Measurements from ENCODE around the gene CHIC2.
A peak's percentile ranks its signal among the peaks of the same experiment; 100 is the strongest.

The CHIC2 gene

GRCh38 chr4:54066718-54067129 is 2.3 kb upstream of the CHIC2 start:
- Histone ChIP-seq H3K9me3 (ENCODE audit: low read length) (no peaks in the 10 kb centered on the region), H3K4me1 (ENCODE audit: insufficient read depth, low read length) (peaks cover 19% of the 10 kb centered on the region), H3K27me3 (ENCODE audit: control insufficient read depth in 1 of 2, insufficient read depth in 2 of 2, low read length in 2 of 2) (no peaks in the 10 kb centered on the region), H3K9ac (ENCODE audit: low read length) (no peak overlapping the region), H3K4me3 (ENCODE audit: low read depth in 1 of 2, low read length in 2 of 2) (no peak overlapping the region), H3K27ac (ENCODE audit: low read depth, low read length) (no peak overlapping the region), H3K36me3 (ENCODE audit: insufficient read depth, low read length) (no peaks in the 10 kb centered on the region)

- Histone ChIP-seq H3K4me3 (ENCODE audit: low read depth in 1 of 2, low read length in 2 of 2) (no peak overlapping the region), H3K4me1 (ENCODE audit: insufficient read depth, low read length) (peaks cover 22% of the 10 kb centered on the region), H3K27ac (ENCODE audit: low read depth, low read length) (no peak overlapping the region), H3K9ac (ENCODE audit: low read length) (no peak overlapping the region), H3K9me3 (ENCODE audit: low read length) (no peaks in the 10 kb centered on the region), H3K27me3 (ENCODE audit: control insufficient read depth in 1 of 2, insufficient read depth in 2 of 2, low read length in 2 of 2) (no peaks in the 10 kb centered on the region), H3K36me3 (ENCODE audit: insufficient read depth, low read length) (no peaks in the 10 kb centered on the region)
Measured at GRCh38 chr4:54066088-54066415, 1.6 kb upstream of the CHIC2 start.

GRCh38 chr4:54065282-54066087 is 1.1 kb upstream of the CHIC2 start:
- Histone ChIP-seq H3K9ac (ENCODE audit: low read length) (peak overlapping the region; percentile 51), H3K27me3 (ENCODE audit: control insufficient read depth in 1 of 2, insufficient read depth in 2 of 2, low read length in 2 of 2) (no peaks in the 10 kb centered on the region), H3K36me3 (ENCODE audit: insufficient read depth, low read length) (no peaks in the 10 kb centered on the region), H3K27ac (ENCODE audit: low read depth, low read length) (peak overlapping the region; percentile 77), H3K4me3 (ENCODE audit: low read depth in 1 of 2, low read length in 2 of 2) (peak overlapping the region in 1 of 2 donors; percentile 73), H3K4me1 (ENCODE audit: insufficient read depth, low read length) (peaks cover 24% of the 10 kb centered on the region), H3K9me3 (ENCODE audit: low read length) (no peaks in the 10 kb centered on the region)

DNA sequence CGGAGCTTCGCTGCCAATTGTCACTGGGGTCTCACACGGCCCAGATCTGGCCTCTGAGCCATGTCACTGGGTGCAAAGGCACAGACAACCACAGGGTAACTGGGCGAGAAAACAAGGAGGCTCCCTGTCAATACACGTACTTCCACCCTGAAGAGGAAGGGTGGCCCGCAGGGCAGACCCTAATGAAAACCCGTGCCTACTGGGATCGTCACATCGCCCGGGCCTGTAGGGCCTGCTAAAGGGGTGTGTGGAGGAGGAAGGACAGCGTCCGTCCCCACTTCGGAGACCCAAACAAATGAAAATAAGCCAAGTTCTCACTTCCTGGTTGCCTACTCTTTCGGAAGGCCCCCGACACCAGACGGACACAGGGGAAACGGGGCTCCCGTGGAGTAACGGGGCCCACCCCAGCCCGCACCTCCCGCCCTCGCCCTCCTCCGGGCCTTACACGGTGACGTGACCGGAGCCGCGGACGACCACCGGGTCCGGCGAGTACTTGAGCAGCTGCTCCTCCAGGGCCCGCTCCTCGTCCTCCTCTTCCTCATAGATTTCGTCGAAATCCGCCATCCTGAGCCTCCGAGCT is 578 bp downstream of the CHIC2 start:
- peak overlapping the region; percentile 89 for H3K9ac ChIP-seq (ENCODE audit: low read length)
- H3K36me3 ChIP-seq (ENCODE audit: insufficient read depth, low read length) = no peaks in the 10 kb centered on the region
- no peaks in the 10 kb centered on the region for H3K27me3 ChIP-seq (ENCODE audit: control insufficient read depth in 1 of 2, insufficient read depth in 2 of 2, low read length in 2 of 2)
- peak overlapping the region; percentile 96 for H3K27ac ChIP-seq (ENCODE audit: low read depth, low read length)
- peak overlapping the region; percentile 91 to 96 for H3K4me3 ChIP-seq (ENCODE audit: low read depth in 1 of 2, low read length in 2 of 2)
- H3K9me3 ChIP-seq (ENCODE audit: low read length) = no peaks in the 10 kb centered on the region
- peaks cover 29% of the 10 kb centered on the region for H3K4me1 ChIP-seq (ENCODE audit: insufficient read depth, low read length)

- Histone ChIP-seq H3K4me3 (ENCODE audit: low read depth in 1 of 2, low read length in 2 of 2) (peak overlapping the region; percentile 91 to 96), H3K9me3 (ENCODE audit: low read length) (no peaks in the 10 kb centered on the region), H3K9ac (ENCODE audit: low read length) (peak overlapping the region; percentile 89), H3K27me3 (ENCODE audit: control insufficient read depth in 1 of 2, insufficient read depth in 2 of 2, low read length in 2 of 2) (no peaks in the 10 kb centered on the region), H3K4me1 (ENCODE audit: insufficient read depth, low read length) (peaks cover 30% of the 10 kb centered on the region), H3K36me3 (ENCODE audit: insufficient read depth, low read length) (no peaks in the 10 kb centered on the region), H3K27ac (ENCODE audit: low read depth, low read length) (peak overlapping the region; percentile 96)
Measured at GRCh38 chr4:54063229-54063628, 1.2 kb downstream of the CHIC2 start.

DNA sequence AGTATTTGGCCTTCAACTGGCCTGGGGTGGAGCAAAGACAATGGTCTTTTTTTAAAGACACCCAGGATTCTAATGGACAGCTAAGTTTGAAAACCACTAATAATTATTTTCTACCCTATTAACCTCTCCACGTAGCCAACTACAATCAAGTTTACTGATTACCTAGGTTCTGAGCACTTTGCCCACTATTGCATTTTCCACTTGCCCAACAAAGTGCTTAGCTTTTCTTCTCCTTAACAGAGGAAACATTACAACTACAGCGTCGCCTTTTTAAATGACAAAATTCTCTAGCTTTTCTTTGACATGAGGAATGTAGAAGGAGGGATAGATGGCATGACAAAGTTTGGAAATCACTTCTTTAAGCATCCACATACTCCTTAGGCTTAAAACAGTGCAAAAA is 2.0 kb downstream of the CHIC2 start:
- Histone ChIP-seq H3K27ac (ENCODE audit: low read depth, low read length) (no peak overlapping the region), H3K9me3 (ENCODE audit: low read length) (no peaks in the 10 kb centered on the region), H3K36me3 (ENCODE audit: insufficient read depth, low read length) (no peaks in the 10 kb centered on the region), H3K27me3 (ENCODE audit: control insufficient read depth in 1 of 2, insufficient read depth in 2 of 2, low read length in 2 of 2) (no peaks in the 10 kb centered on the region), H3K4me1 (ENCODE audit: insufficient read depth, low read length) (peaks cover 34% of the 10 kb centered on the region), H3K9ac (ENCODE audit: low read length) (no peak overlapping the region), H3K4me3 (ENCODE audit: low read depth in 1 of 2, low read length in 2 of 2) (peak overlapping the region in 1 of 2 donors; percentile 91)

- Histone ChIP-seq H3K9ac (ENCODE audit: low read length) (no peak overlapping the region), H3K27ac (ENCODE audit: low read depth, low read length) (no peak overlapping the region), H3K4me3 (ENCODE audit: low read depth in 1 of 2, low read length in 2 of 2) (peak overlapping the region in 1 of 2 donors; percentile 2), H3K4me1 (ENCODE audit: insufficient read depth, low read length) (peaks cover 36% of the 10 kb centered on the region), H3K27me3 (ENCODE audit: control insufficient read depth in 1 of 2, insufficient read depth in 2 of 2, low read length in 2 of 2) (no peaks in the 10 kb centered on the region), H3K9me3 (ENCODE audit: low read length) (no peaks in the 10 kb centered on the region), H3K36me3 (ENCODE audit: insufficient read depth, low read length) (no peaks in the 10 kb centered on the region)
Measured at GRCh38 chr4:54061873-54062272, 2.5 kb downstream of the CHIC2 start.

DNA sequence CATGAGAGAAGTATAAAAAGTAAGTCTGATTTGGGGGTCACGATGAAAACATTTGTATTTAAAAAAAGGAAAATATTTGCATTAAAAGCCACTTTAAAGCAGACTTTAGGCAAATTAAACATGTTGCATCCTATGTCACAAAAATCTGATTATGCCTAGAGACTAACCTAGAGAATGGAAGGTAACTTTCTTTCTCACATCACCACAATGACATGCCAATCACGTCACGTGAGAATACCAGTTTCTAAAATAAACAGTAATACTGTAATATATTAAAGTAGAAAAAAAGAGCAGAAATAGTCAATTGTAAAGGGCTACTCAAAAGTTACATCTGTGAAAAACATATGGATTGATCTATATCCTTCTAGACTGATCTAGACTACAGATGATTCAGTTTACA is 3.3 kb downstream of the CHIC2 start:
- no peaks in the 10 kb centered on the region for H3K9me3 ChIP-seq (ENCODE audit: low read length)
- peaks cover 39% of the 10 kb centered on the region for H3K4me1 ChIP-seq (ENCODE audit: insufficient read depth, low read length)
- peak overlapping the region in 1 of 2 donors; percentile 2 for H3K4me3 ChIP-seq (ENCODE audit: low read depth in 1 of 2, low read length in 2 of 2)
- no peak overlapping the region for H3K9ac ChIP-seq (ENCODE audit: low read length)
- no peaks in the 10 kb centered on the region for H3K27me3 ChIP-seq (ENCODE audit: control insufficient read depth in 1 of 2, insufficient read depth in 2 of 2, low read length in 2 of 2)
- H3K27ac ChIP-seq (ENCODE audit: low read depth, low read length) = no peak overlapping the region
- H3K36me3 ChIP-seq (ENCODE audit: insufficient read depth, low read length) = no peaks in the 10 kb centered on the region

GRCh38 chr4:54060116-54060515 is 4.3 kb downstream of the CHIC2 start:
- Histone ChIP-seq H3K4me3 (ENCODE audit: low read depth in 1 of 2, low read length in 2 of 2) (no peak overlapping the region), H3K27me3 (ENCODE audit: control insufficient read depth in 1 of 2, insufficient read depth in 2 of 2, low read length in 2 of 2) (no peaks in the 10 kb centered on the region), H3K36me3 (ENCODE audit: insufficient read depth, low read length) (no peaks in the 10 kb centered on the region), H3K9ac (ENCODE audit: low read length) (no peak overlapping the region), H3K27ac (ENCODE audit: low read depth, low read length) (no peak overlapping the region), H3K9me3 (ENCODE audit: low read length) (no peaks in the 10 kb centered on the region), H3K4me1 (ENCODE audit: insufficient read depth, low read length) (peaks cover 33% of the 10 kb centered on the region)

- no peak overlapping the region for H3K9ac ChIP-seq (ENCODE audit: low read length)
- peaks cover 31% of the 10 kb centered on the region for H3K4me1 ChIP-seq (ENCODE audit: insufficient read depth, low read length)
- H3K9me3 ChIP-seq (ENCODE audit: low read length) = no peaks in the 10 kb centered on the region
- H3K36me3 ChIP-seq (ENCODE audit: insufficient read depth, low read length) = no peaks in the 10 kb centered on the region
- H3K4me3 ChIP-seq (ENCODE audit: low read depth in 1 of 2, low read length in 2 of 2) = no peak overlapping the region
- H3K27me3 ChIP-seq (ENCODE audit: control insufficient read depth in 1 of 2, insufficient read depth in 2 of 2, low read length in 2 of 2) = no peaks in the 10 kb centered on the region
- H3K27ac ChIP-seq (ENCODE audit: low read depth, low read length) = no peak overlapping the region
Measured at GRCh38 chr4:54058171-54058570, 6.2 kb downstream of the CHIC2 start.

GRCh38 chr4:54056360-54056759 is 8.0 kb downstream of the CHIC2 start:
- H3K27me3 ChIP-seq (ENCODE audit: control insufficient read depth in 1 of 2, insufficient read depth in 2 of 2, low read length in 2 of 2) = no peaks in the 10 kb centered on the region
- H3K4me1 ChIP-seq (ENCODE audit: insufficient read depth, low read length) = peaks cover 25% of the 10 kb centered on the region
- no peaks in the 10 kb centered on the region for H3K9me3 ChIP-seq (ENCODE audit: low read length)
- no peak overlapping the region for H3K9ac ChIP-seq (ENCODE audit: low read length)
- H3K36me3 ChIP-seq (ENCODE audit: insufficient read depth, low read length) = no peaks in the 10 kb centered on the region
- H3K27ac ChIP-seq (ENCODE audit: low read depth, low read length) = no peak overlapping the region
- no peak overlapping the region for H3K4me3 ChIP-seq (ENCODE audit: low read depth in 1 of 2, low read length in 2 of 2)

- no peaks in the 10 kb centered on the region for H3K27me3 ChIP-seq (ENCODE audit: control insufficient read depth in 1 of 2, insufficient read depth in 2 of 2, low read length in 2 of 2)
- H3K27ac ChIP-seq (ENCODE audit: low read depth, low read length) = no peak overlapping the region
- H3K4me3 ChIP-seq (ENCODE audit: low read depth in 1 of 2, low read length in 2 of 2) = no peak overlapping the region
- H3K9me3 ChIP-seq (ENCODE audit: low read length) = no peaks in the 10 kb centered on the region
- no peaks in the 10 kb centered on the region for H3K36me3 ChIP-seq (ENCODE audit: insufficient read depth, low read length)
- no peak overlapping the region for H3K9ac ChIP-seq (ENCODE audit: low read length)
- peaks cover 30% of the 10 kb centered on the region for H3K4me1 ChIP-seq (ENCODE audit: insufficient read depth, low read length)
Measured at GRCh38 chr4:54055494-54055893, 8.9 kb downstream of the CHIC2 start.

All from muscle layer of colon (tissue), 2 donors.